Hematopoietic multipotent progenitor cell treated with erythropoietin and hydrocortisone succinate and interleukin-3 and kit ligand, for 17 days (in vitro differentiated cells): ENCODE results near the gene CLEC16A.

Experiments
- DNase-seq: peaks from one replicate; pipeline ENCODE4 v3.0.0-alpha.2; 2015; ENCODE audit warnings: low spot score

Gene CLEC16A

DNA sequence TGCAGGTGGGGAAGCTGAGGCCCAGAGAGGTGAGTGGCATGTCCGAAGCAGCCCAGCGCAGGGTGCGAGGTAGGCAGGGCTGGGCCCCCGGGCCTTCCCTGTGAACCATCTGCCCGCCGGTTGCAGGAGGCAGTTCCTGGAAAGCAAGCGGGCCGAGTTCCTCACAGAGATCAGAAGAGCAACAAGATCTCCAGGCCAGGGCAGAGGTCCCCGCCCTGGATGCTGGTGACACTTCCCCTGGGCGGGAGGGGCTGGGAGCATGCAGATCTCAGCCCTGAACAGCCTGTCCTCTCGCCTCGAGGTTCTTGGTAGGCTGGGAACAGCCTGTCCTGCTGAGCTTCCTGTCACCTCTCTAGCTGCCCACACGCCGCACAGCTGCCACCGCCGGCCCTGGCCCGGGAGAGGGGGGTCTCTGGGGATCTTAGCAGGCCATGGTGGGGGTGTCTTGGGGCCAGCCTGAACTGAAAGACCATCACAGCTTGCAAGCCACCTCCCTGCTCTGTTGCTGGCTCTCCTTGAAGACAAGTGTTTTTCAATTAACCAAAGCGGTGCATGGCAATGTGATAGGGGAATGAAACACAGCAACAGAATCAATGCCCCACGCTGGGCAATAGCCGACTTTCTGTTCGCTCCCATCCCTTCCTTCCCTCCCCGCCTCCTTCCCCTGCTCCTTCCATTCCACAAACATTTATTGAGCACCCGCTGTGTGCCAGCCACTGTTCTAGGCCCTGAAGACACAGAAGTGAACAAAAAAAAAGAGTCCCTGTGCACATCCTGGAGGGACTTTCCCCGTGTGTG is 279.9 kb downstream of the CLEC16A start:
- DNase-seq: no peak

DNA sequence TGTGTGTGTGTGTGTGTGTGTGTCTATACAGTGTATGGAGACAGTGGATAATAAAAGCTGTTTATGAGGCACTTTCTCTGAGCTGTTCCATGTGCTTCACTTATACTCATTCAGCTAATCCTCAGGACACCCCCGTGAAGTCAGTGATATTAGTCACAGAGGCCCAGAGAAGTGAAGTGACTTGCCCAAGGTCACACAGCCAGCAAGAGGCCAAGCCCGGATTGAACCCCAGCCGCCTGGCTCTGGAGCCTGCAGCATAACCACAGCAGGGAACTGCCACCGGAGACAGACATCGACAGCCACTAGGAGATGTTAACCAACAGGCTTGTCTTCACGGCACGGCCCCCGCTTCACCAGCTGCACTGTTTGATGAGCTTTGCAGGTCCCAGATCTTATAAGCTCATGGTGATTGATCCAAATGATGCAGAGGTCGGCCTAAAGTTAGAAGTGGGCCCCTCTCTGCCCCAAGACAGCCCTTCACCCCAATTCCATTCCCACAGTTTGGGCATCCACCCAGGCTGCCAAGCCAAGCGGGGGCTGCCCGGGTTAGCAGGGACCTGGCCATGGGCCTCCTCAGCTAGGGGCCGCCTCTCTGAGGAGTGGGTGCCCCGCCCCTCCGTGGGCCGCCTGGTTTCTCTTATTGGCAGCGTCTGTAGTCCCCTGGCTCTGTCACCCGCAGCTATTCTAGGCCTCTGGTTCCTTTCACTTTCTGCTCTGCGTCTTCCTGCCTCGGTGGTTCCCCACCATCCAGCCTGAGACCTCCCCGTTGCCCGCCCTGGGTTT is 280.7 kb downstream of the CLEC16A start:
- no peak for DNase-seq

- DNase-seq: no peak
Observed at GRCh38 chr16:11225677-11226549, 281.5 kb downstream of the CLEC16A start.

DNA sequence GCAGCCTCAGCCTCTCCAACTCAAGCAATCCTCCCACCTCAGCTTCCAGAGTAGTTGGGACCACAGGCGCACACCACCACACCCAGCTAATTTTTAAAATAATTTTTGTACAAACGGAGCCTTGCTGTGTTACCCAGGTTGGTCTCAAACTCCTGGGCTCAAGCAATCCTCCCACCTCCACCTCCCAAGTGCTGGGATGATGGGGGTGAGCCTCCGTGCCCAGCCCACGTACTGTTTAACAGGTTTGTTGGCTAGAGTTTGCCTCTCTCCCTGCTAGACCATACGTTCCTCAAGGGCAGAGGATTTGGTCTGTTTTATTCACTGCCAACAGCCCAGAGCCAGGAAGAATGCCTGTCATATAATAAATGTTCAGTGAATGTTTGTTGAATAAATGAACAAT is 285.1 kb downstream of the CLEC16A start:
- no peak for DNase-seq

DNA sequence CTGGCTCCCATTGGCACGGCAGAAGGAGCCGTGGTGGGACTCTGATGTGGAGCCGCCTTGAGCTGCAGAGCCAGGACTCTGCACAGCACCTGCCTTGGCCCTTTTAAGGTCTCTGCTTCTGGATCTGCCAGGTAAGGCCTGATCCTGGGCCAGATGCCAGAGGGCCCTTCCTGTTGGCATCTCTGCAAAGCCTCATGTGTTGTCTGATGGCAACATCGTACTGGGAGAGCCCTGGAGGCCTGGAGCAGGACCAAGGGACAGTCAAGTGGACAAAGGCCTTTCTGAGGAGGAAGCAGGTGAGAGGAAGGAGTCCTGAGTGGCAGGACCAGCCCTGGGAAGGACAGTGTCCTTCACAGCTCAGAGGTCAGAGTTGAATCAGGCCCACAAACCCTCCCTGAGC is 285.5 kb downstream of the CLEC16A start:
- DNase-seq: no peak

- DNase-seq: no peak
Observed at GRCh38 chr16:11231367-11231970, 287.1 kb downstream of the CLEC16A start.
